Panc1 (cell line): ENCODE results near the gene TTLL11. TPM values are rescaled to one million over a fixed set of nuclear protein-coding genes. Genes with fewer than 3 reads are reported as not detected.
A peak's percentile ranks its signal among the peaks of the same experiment; 100 is the strongest.

Source experiments
- ATAC-seq: fragments of 200-7000 bp; cut with Tn5 transposase; 2 replicates; pipeline ENCODE4 v1.9.1; 2020; ENCODE audit warnings: mild to moderate bottlenecking, moderate library complexity
- BruUV-seq: library from RNA; stranded (reverse); fragments of 400-500 nt; replicated peaks from 2 replicates; lab custom pipeline; 2021; lab: Mats Ljungman, UMichigan
- CTCF ChIA-PET: fragments of 300-600 bp; sonication (Branson Sonifier 250); formaldehyde crosslinking; loops from one replicate; lab custom pipeline; 2022; ENCODE audit warnings: antibody characterized with exemption; lab: Charles Lee
- POLR2A ChIA-PET: fragments of 300-600 bp; sonication (Branson Sonifier 250); formaldehyde crosslinking; loops from one replicate; lab custom pipeline; 2022; ENCODE audit warnings: antibody characterized with exemption; lab: Charles Lee
- DNase-seq: peaks from one replicate; pipeline ENCODE4 v3.0.0-alpha.2; 2010; ENCODE audit warnings: low read depth, low spot score
- H3K27ac ChIP-seq: 2 replicates; pipeline ENCODE4 v1.5.1; 2011; ENCODE audit warnings: mild to moderate bottlenecking, low read length, inconsistent platforms
- H3K27me3 ChIP-seq: fragments of 200-500 bp; sonication (Bioruptor generic); 2 replicates; pipeline ENCODE4 v1.6.0; 2014; ENCODE audit warnings: low read length, inconsistent platforms; ENCODE audit not compliant: control insufficient read depth, insufficient read depth
- H3K36me3 ChIP-seq: fragments of 200-500 bp; sonication (Bioruptor generic); 2 replicates; pipeline ENCODE4 v1.5.1; 2014; ENCODE audit warnings: inconsistent platforms, mild to moderate bottlenecking, low read length, moderate library complexity; ENCODE audit not compliant: control insufficient read depth, insufficient read depth
- H3K4me1 ChIP-seq: 2 replicates; pipeline ENCODE4 v1.5.1; 2011; ENCODE audit warnings: inconsistent platforms, mild to moderate bottlenecking, low read length, moderate library complexity; ENCODE audit not compliant: control insufficient read depth, insufficient read depth
- H3K4me3 ChIP-seq, 2 experiments: 2 replicates each; pipeline ENCODE4 v1.5.1; 2011 to 2012; ENCODE audit warnings: low read depth in 2 of 2, low read length in 2 of 2, mild to moderate bottlenecking in 2 of 2, inconsistent platforms in 1 of 2, moderate library complexity in 1 of 2
- H3K9me3 ChIP-seq: fragments of 200-500 bp; sonication (Bioruptor generic); 2 replicates; pipeline ENCODE4 v1.5.1; 2014; ENCODE audit warnings: low read depth, mild to moderate bottlenecking, inconsistent platforms, low read length, moderate library complexity; ENCODE audit not compliant: control insufficient read depth, insufficient read depth
- POLR2AphosphoS5 ChIP-seq: IDR thresholded peaks from 2 replicates; pipeline ENCODE4 v1.6.1; 2012; ENCODE audit warnings: mild to moderate bottlenecking, low read depth, low read length, moderate library complexity
- SIN3A ChIP-seq: IDR thresholded peaks from 2 replicates; pipeline ENCODE4 v1.6.1; 2012; ENCODE audit warnings: low read depth, mild to moderate bottlenecking, low read length, moderate library complexity, borderline replicate concordance; ENCODE audit not compliant: insufficient read depth
- TCF7L2 ChIP-seq: IDR thresholded peaks from 2 replicates; pipeline ENCODE4 v1.6.1; 2011; ENCODE audit warnings: mild to moderate bottlenecking, low read depth, low read length, inconsistent platforms
- in situ Hi-C: cut with HindIII; loops from 2 replicates; pipeline ENCODE4 v1.10.0; 2016; ENCODE audit warnings: low sequenced_read_pairs, low pct_unique_long_range_greater_than_20kb
- intact Hi-C: fragments of 100-400 bp; cut with micrococcal nuclease; formaldehyde crosslinking; loops from one replicate; pipeline ENCODE4 v1.10.0; 2022; ENCODE audit not compliant: unreplicated experiment
- total RNA-seq: library from RNA; stranded (reverse); gene quantifications from one replicate; pipeline ENCODE4 v1.2.1, GENCODE V29; 2021; ENCODE audit not compliant: unreplicated experiment
- TF ChIP-seq, protein P1 (sequence below), 2 experiments: IDR thresholded peaks; 2 replicates each; pipeline ENCODE4 v1.6.1; 2011 to 2012; ENCODE audit warnings: low read depth in 2 of 2, control low read depth in 1 of 2, low read length in 1 of 2, mild to moderate bottlenecking in 1 of 2, moderate library complexity in 1 of 2; ENCODE audit not compliant: insufficient read depth in 1 of 2
- TF ChIP-seq, protein P2 (sequence below): fragments of 450-650 bp; IDR thresholded peaks from 2 replicates; pipeline ENCODE4 v1.5.1; 2017; ENCODE audit warnings: mild to moderate bottlenecking

Gene TTLL11
- total RNA-seq, 1 experiment from 2014 or later, result 1.1 TPM

GRCh38 chr9:121974421-121974820, 118.7 kb downstream of the TTLL11 start:
- no peak overlapping the region for H3K27ac ChIP-seq
- no peak for ATAC-seq
- in situ Hi-C loops, result no loop called here
- BruUV-seq, result no TSS peak
- ChIA-PET CTCF (no interaction called here), POLR2A (no interaction called here)
- no peak overlapping the region for H3K4me3 ChIP-seq
- TF ChIP-seq POLR2AphosphoS5, result no peak
- TF ChIP-seq, protein P1, sequence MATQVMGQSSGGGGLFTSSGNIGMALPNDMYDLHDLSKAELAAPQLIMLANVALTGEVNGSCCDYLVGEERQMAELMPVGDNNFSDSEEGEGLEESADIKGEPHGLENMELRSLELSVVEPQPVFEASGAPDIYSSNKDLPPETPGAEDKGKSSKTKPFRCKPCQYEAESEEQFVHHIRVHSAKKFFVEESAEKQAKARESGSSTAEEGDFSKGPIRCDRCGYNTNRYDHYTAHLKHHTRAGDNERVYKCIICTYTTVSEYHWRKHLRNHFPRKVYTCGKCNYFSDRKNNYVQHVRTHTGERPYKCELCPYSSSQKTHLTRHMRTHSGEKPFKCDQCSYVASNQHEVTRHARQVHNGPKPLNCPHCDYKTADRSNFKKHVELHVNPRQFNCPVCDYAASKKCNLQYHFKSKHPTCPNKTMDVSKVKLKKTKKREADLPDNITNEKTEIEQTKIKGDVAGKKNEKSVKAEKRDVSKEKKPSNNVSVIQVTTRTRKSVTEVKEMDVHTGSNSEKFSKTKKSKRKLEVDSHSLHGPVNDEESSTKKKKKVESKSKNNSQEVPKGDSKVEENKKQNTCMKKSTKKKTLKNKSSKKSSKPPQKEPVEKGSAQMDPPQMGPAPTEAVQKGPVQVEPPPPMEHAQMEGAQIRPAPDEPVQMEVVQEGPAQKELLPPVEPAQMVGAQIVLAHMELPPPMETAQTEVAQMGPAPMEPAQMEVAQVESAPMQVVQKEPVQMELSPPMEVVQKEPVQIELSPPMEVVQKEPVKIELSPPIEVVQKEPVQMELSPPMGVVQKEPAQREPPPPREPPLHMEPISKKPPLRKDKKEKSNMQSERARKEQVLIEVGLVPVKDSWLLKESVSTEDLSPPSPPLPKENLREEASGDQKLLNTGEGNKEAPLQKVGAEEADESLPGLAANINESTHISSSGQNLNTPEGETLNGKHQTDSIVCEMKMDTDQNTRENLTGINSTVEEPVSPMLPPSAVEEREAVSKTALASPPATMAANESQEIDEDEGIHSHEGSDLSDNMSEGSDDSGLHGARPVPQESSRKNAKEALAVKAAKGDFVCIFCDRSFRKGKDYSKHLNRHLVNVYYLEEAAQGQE (IDR thresholded peaks at IDR 0.05; ENCODE audit: insufficient read depth in 1 of 2, low read depth in 2 of 2, low read length in 1 of 2), result no peak
- H3K9me3 ChIP-seq, result no peaks in the 10 kb centered on the region
- intact Hi-C loops, result no loop called here
- H3K27me3 ChIP-seq, result no peaks in the 10 kb centered on the region
- no peaks in the 10 kb centered on the region; the same call in 1 of the 2 replicates for H3K4me1 ChIP-seq
- H3K36me3 ChIP-seq, result no peaks in the 10 kb centered on the region
- DNase-seq, result no peak

DNA sequence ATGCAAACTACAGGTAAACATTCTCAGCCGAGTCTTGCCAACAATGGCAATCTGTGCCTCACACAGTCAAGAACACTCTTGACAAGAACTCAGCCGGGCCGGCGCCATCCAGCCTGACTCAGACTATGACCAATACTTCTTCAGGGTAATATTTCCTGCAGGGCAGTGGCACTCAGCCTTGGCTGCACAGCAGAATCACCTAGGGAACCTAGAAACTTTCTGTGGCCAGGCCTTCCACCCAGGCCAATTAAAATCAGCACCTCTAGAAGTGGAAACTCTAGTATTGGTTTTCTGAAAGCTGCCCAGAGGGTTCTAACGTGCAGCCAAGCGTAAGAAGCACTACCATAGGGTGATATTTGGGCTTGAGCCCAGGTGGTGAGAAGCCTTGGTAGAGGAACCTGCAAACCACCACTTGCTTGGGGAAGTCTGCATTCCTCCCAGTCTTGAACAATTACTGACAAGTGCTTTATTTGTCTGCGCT, 120.6 kb downstream of the TTLL11 start:
- DNase-seq, result no peak
- no peaks in the 10 kb centered on the region for H3K36me3 ChIP-seq
- H3K27me3 ChIP-seq, result no peaks in the 10 kb centered on the region
- intact Hi-C loops (no loop called here), in situ Hi-C loops (no loop called here)
- ATAC-seq, result peak; percentile 98
- H3K27ac ChIP-seq, result no peak overlapping the region
- H3K9me3 ChIP-seq, result no peaks in the 10 kb centered on the region
- H3K4me1 ChIP-seq, result no peaks in the 10 kb centered on the region; the same call in 1 of the 2 replicates
- no peak overlapping the region for H3K4me3 ChIP-seq
- no TSS peak for BruUV-seq
- ChIA-PET CTCF (no interaction called here), POLR2A (no interaction called here)
- TF ChIP-seq, protein P2, sequence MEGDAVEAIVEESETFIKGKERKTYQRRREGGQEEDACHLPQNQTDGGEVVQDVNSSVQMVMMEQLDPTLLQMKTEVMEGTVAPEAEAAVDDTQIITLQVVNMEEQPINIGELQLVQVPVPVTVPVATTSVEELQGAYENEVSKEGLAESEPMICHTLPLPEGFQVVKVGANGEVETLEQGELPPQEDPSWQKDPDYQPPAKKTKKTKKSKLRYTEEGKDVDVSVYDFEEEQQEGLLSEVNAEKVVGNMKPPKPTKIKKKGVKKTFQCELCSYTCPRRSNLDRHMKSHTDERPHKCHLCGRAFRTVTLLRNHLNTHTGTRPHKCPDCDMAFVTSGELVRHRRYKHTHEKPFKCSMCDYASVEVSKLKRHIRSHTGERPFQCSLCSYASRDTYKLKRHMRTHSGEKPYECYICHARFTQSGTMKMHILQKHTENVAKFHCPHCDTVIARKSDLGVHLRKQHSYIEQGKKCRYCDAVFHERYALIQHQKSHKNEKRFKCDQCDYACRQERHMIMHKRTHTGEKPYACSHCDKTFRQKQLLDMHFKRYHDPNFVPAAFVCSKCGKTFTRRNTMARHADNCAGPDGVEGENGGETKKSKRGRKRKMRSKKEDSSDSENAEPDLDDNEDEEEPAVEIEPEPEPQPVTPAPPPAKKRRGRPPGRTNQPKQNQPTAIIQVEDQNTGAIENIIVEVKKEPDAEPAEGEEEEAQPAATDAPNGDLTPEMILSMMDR, result no peak
- no peak for TF ChIP-seq TCF7L2

DNA sequence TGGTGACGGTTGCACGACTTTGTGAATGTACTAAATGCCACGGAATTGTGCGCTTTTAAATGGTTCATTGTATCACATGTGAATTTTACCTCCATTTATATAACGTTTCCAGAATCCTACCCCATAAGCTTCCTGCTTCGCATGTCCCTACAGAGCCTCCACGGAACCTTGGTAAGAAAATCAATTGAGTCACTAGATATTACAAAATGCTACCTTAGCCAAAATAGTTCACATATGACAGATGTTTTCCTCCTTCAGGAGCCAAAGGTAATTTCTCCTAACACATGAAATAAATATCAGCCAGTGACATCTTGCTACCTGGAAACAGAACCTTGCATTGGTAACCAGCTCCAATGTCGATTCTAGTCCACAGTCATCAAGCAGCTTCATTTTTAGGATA, 125.1 kb downstream of the TTLL11 start:
- ATAC-seq, result no peak
- Histone ChIP-seq H3K36me3 (no peaks in the 10 kb centered on the region), H3K27ac (no peak overlapping the region), H3K27me3 (no peaks in the 10 kb centered on the region), H3K4me3 (no peak overlapping the region), H3K9me3 (no peaks in the 10 kb centered on the region), H3K4me1 (no peaks in the 10 kb centered on the region; the same call in 1 of the 2 replicates)
- POLR2A ChIA-PET, result no interaction called here
- no peak for DNase-seq
- intact Hi-C loops, result no loop called here
- CTCF ChIA-PET, result no interaction called here
- TF ChIP-seq, protein P2, result no peak
- TF ChIP-seq SIN3A (no peak), TCF7L2 (no peak), POLR2AphosphoS5 (no peak)
- TF ChIP-seq, protein P1 (IDR thresholded peaks at IDR 0.05; ENCODE audit: insufficient read depth in 1 of 2, low read depth in 2 of 2, low read length in 1 of 2), result no peak
- BruUV-seq, result no TSS peak
- in situ Hi-C loops, result no loop called here
